Lower leg skin (tissue), 4 donors: ENCODE results near the gene TOX2. TPM values are rescaled to one million over a fixed set of nuclear protein-coding genes. Genes with fewer than 3 reads are reported as not detected.

Experiments
- DNase-seq, 2 donors: peaks; one replicate each; pipeline ENCODE4 v3.0.0-alpha.2; 2019; ENCODE audit warnings: low spot score in 2 of 2
- H3K4me3 ChIP-seq: fragments of 200-600 bp; sonication (generic); 2 replicates; pipeline ENCODE4 v1.5.1; 2017; ENCODE audit warnings: mild to moderate bottlenecking, low read depth; ENCODE audit not compliant: poor library complexity, severe bottlenecking
- CTCF ChIP-seq, 3 donors: fragments of 450-650 bp; IDR thresholded peaks; one replicate each; pipeline ENCODE4 v1.5.1; 2016; ENCODE audit warnings: antibody characterized with exemption in 3 of 3, mild to moderate bottlenecking in 3 of 3, moderate library complexity in 2 of 3
- POLR2A ChIP-seq, 2 donors: fragments of 450-650 bp; IDR thresholded peaks; one replicate each; pipeline ENCODE4 v1.6.1; 2016 to 2017; ENCODE audit warnings: antibody characterized with exemption in 2 of 2, mild to moderate bottlenecking in 1 of 2, moderate library complexity in 1 of 2
- WGBS, 2 donors: methylation state at CpG; one replicate each; pipeline ENCODE4 v1.1.5; 2018; 5-methylcytosine and 5-hydroxymethylcytosine counted together
- intact Hi-C: fragments of 100-400 bp; cut with DNase I; formaldehyde crosslinking; loops from one replicate; pipeline ENCODE4 v1.15.0; 2023; ENCODE audit warnings: low total_unique reads
- total RNA-seq, 4 donors: library from RNA; depleted of rRNA; stranded (reverse); fragments of >200 nt; gene quantifications; one replicate each; pipeline ENCODE4 v1.1.0, GENCODE V29; 2016

TOX2 gene
- total RNA-seq, 4 donors from 2014 or later = 1.8 to 5.2 (median 1.9) TPM

GRCh38 chr20:44014807-44015732, 100.4 kb downstream of the TOX2 start:
- WGBS, 2 donors = 28 to 33% methylated on average over 15 to 17 of the region's 17 CpGs
- peak in 1 of 2 donors; percentile 58 for DNase-seq
- no peak for TF ChIP-seq POLR2A (IDR thresholded peaks at IDR 0.05)
- TF ChIP-seq CTCF (IDR thresholded peaks at IDR 0.05) = no peak
- no peak overlapping the region for H3K4me3 ChIP-seq
- intact Hi-C loops = no loop called here

- intact Hi-C loops = no loop called here
- no peak overlapping the region for H3K4me3 ChIP-seq
- no peak for TF ChIP-seq CTCF (IDR thresholded peaks at IDR 0.05)
- no peak for TF ChIP-seq POLR2A (IDR thresholded peaks at IDR 0.05)
- WGBS, 2 donors = 63 to 69% methylated on average over 9 of the region's 9 CpGs
- DNase-seq = no peak
These were observed 101.1 kb downstream of the TOX2 start for GRCh38 chr20:44015733-44016103.

GRCh38 chr20:44016525-44016924, 101.9 kb downstream of the TOX2 start:
- 66 to 71% methylated on average over 6 of the region's 6 CpGs for WGBS, 2 donors
- DNase-seq = peak in 1 of 2 donors; percentile 31
- TF ChIP-seq CTCF (IDR thresholded peaks at IDR 0.05) (no peak), POLR2A (IDR thresholded peaks at IDR 0.05) (no peak)
- intact Hi-C loops = no loop called here
- H3K4me3 ChIP-seq = no peak overlapping the region

GRCh38 chr20:44017211-44017610, 102.6 kb downstream of the TOX2 start:
- no peak overlapping the region for H3K4me3 ChIP-seq
- intact Hi-C loops = no loop called here
- WGBS, 2 donors = 89 to 94% methylated on average over 11 of the region's 11 CpGs
- DNase-seq = peak in 1 of 2 donors; percentile 40
- TF ChIP-seq CTCF (IDR thresholded peaks at IDR 0.05) = no peak
- TF ChIP-seq POLR2A (IDR thresholded peaks at IDR 0.05) = no peak

GRCh38 chr20:44017905-44018258, 103.2 kb downstream of the TOX2 start:
- WGBS, 2 donors = 44 to 46% methylated on average over 4 of the region's 4 CpGs
- intact Hi-C loops = no loop called here
- no peak overlapping the region for H3K4me3 ChIP-seq
- DNase-seq = no peak
- no peak for TF ChIP-seq POLR2A (IDR thresholded peaks at IDR 0.05)

GRCh38 chr20:44018259-44018941, 103.7 kb downstream of the TOX2 start:
- TF ChIP-seq POLR2A (IDR thresholded peaks at IDR 0.05) (no peak), CTCF (IDR thresholded peaks at IDR 0.05) (no peak)
- WGBS, 2 donors = 31 to 42% methylated on average over 15 of the region's 15 CpGs
- intact Hi-C loops = no loop called here

More at GRCh38 chr20:44018259-44018941, 103.7 kb downstream of the TOX2 start:
- DNase-seq = peak in 1 of 2 donors; percentile 81
- H3K4me3 ChIP-seq = no peak overlapping the region
